MM.1S (cell line): Measurements from ENCODE around the gene SCYL2.

ENCODE experiments used
- EZH2 ChIP-seq: fragments of 300-600 bp; sonication (generic); optimal IDR thresholded peaks from 2 replicates; pipeline ENCODE3; 2017; ENCODE audit warnings: low read depth, mild to moderate bottlenecking, antibody characterized with exemption, low read length, mixed read lengths
- TF ChIP-seq, protein P1 (sequence below): fragments of 300-600 bp; sonication (generic); IDR thresholded peaks from 2 replicates; pipeline ENCODE4 v1.5.1; 2016; ENCODE audit warnings: antibody characterized with exemption, low read length, mixed read lengths

DNA sequence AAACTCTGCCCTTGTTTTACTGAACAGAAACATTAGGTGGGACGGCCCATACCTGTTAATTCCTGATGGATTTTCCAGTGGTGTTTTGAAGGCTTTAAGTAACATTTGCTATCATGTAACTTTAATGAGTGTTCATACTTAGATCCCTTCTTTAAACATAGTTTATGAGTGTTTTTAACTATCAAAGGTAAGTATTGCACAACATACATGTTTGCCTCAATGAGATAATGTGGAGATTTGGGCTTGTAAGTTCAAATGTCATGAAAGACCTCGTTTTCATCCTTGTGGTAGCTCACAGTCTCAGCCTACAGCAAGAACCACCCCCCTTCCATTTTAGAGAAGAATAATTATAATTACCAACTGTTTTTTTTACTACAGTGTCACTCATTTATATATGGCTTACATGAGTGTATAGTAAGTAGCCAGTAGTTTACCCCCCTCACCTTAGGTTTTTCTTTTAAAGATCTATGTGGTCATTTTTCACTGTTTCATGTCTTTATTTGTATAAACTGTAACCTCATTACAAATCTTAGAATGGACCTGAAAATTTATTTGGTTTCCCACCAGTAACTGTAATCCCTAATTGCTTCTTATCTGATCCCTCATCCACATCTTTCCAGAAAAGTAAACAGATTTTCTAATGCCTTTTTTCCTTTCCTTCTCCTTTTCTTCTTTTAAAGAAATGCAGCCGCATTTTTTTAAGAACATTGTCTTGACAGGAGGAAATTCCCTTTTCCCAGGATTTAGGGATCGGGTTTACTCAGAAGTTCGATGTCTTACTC lies 47.5 kb upstream of the SCYL2 start:
- TF ChIP-seq, protein P1, sequence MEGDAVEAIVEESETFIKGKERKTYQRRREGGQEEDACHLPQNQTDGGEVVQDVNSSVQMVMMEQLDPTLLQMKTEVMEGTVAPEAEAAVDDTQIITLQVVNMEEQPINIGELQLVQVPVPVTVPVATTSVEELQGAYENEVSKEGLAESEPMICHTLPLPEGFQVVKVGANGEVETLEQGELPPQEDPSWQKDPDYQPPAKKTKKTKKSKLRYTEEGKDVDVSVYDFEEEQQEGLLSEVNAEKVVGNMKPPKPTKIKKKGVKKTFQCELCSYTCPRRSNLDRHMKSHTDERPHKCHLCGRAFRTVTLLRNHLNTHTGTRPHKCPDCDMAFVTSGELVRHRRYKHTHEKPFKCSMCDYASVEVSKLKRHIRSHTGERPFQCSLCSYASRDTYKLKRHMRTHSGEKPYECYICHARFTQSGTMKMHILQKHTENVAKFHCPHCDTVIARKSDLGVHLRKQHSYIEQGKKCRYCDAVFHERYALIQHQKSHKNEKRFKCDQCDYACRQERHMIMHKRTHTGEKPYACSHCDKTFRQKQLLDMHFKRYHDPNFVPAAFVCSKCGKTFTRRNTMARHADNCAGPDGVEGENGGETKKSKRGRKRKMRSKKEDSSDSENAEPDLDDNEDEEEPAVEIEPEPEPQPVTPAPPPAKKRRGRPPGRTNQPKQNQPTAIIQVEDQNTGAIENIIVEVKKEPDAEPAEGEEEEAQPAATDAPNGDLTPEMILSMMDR, result no peak
- TF ChIP-seq EZH2, result no peak
